GM12874 (cell line): ENCODE measurements around the gene GABBR2.

Experiments used
- CTCF ChIP-seq: IDR thresholded peaks from 2 replicates; pipeline ENCODE4 v1.5.1; 2011; ENCODE audit warnings: low read depth, mild to moderate bottlenecking, control low read depth, low read length, moderate library complexity; ENCODE audit not compliant: insufficient read depth

Gene GABBR2

GRCh38 chr9:98576859-98577258 is 131.9 kb downstream of the GABBR2 start:
- TF ChIP-seq CTCF = no peak

- no peak for TF ChIP-seq CTCF
Observed at GRCh38 chr9:98576354-98576753, 132.4 kb downstream of the GABBR2 start.

GRCh38 chr9:98575379-98576346 is 133.1 kb downstream of the GABBR2 start:
- no peak for TF ChIP-seq CTCF

- no peak for TF ChIP-seq CTCF
Observed at GRCh38 chr9:98573749-98574278, 134.9 kb downstream of the GABBR2 start.

DNA sequence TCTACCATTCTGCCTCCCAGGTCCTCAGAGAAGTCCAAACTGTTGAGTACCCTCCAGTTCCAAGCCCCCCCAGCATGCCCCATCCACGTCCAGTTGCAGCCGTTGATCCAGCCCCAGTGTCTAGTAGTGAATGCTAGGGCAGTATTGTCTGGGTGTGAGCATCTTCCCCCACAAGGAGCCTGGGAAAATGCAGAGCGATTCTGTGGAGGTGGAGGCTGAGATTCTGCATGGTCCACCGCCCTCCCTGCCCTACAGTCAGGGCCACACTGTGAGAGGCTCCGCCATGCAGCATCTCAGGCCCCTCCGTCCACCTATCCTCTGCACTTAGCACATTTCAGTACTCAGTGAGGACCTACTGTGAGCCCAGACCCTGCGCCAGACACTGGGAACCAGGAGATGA is 135.9 kb downstream of the GABBR2 start:
- TF ChIP-seq CTCF = no peak

DNA sequence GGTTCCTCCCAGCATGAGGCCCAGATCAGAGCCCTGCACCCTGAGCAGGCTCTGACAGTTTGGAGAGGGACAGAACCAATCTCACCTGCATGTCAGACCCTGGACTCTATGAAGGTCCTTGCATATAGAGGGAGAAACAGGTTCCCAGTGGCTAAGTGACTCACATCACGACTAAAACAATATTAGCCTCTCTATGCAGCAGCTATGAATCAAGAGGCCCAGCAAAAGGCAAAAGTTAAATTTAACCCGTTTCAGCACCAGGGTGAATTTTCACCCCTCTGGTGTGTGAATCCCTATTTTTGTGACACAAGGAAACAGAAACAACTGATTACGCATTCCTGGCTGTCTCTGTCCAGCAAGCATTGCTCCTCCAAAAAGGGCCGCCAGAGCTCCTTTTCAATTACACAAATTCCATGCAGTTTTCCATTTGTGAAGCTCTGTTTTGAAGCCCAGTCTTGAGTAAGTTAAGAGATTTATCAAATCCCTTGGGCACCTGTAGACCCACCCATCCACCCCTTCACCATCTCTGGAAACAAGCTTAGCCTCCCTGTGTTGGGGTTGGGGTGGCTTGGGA is 136.6 kb downstream of the GABBR2 start:
- TF ChIP-seq CTCF = no peak

GRCh38 chr9:98571643-98572042 is 137.1 kb downstream of the GABBR2 start:
- TF ChIP-seq CTCF = no peak
